Kidney epithelial cell (primary cell): ENCODE results near the gene SLX4IP. TPM values are rescaled to one million over a fixed set of nuclear protein-coding genes. Genes with fewer than 3 reads are reported as not detected.

Source experiments
- DNase-seq: peaks from one replicate; pipeline ENCODE4 v3.0.0-alpha.2; 2010; ENCODE audit warnings: low read depth
- H3K27me3 ChIP-seq: 2 replicates; pipeline ENCODE4 v1.6.0; 2011; ENCODE audit warnings: low read length; ENCODE audit not compliant: control insufficient read depth, insufficient read depth
- H3K36me3 ChIP-seq: 2 replicates; pipeline ENCODE4 v1.5.1; 2011; ENCODE audit warnings: low read length; ENCODE audit not compliant: control insufficient read depth, insufficient read depth
- H3K4me3 ChIP-seq: 2 replicates; pipeline ENCODE4 v1.5.1; 2011; ENCODE audit warnings: low read depth, mild to moderate bottlenecking, control low read depth, low read length
- total RNA-seq: library from RNA; depleted of rRNA; stranded (reverse); fragments of >200 nt; gene quantifications from 2 replicates; pipeline ENCODE4 v1.2.3, GENCODE V29; 2015
- TF ChIP-seq, protein P1 (sequence below): IDR thresholded peaks from 2 replicates; pipeline ENCODE4 v1.5.1; 2011; ENCODE audit warnings: mild to moderate bottlenecking, moderate library complexity, low read length, control low read depth, inconsistent platforms; ENCODE audit not compliant: insufficient read depth, poor library complexity, severe bottlenecking

Gene SLX4IP
- total RNA-seq, 1 donor from 2014 or later: 5.8 TPM

DNA sequence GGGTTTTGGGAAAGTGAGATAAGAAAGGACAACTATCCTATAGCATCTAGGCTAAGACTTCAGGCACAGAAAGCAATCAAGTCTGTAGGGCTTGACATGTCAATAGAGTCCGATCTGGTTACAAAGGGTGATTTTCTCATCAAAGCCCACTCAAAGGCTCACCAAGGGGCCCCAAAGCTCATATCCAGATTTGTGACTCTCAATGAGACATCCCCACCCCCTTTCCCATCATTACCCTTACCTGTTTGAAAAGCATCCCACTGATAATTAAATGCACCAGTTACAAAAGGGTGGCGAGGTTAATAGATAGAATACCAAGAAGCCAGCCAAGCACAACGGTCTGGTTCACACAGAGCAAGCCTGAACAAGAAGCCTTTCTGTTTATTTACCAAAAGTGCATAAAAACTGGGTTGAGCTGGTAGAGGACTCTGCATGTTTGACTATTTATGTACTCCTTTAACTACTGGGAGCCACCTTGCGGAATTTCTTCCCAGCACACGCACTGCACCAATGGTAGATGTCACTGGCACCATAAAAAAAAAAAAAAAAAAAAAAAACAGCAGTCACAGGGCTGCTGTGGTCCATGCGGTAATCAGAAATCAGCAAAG, 232.6 kb downstream of the SLX4IP start:
- DNase-seq: no peak
- Histone ChIP-seq H3K27me3 (no peaks in the 10 kb centered on the region), H3K4me3 (no peak overlapping the region), H3K36me3 (no peaks in the 10 kb centered on the region)
- TF ChIP-seq, protein P1, sequence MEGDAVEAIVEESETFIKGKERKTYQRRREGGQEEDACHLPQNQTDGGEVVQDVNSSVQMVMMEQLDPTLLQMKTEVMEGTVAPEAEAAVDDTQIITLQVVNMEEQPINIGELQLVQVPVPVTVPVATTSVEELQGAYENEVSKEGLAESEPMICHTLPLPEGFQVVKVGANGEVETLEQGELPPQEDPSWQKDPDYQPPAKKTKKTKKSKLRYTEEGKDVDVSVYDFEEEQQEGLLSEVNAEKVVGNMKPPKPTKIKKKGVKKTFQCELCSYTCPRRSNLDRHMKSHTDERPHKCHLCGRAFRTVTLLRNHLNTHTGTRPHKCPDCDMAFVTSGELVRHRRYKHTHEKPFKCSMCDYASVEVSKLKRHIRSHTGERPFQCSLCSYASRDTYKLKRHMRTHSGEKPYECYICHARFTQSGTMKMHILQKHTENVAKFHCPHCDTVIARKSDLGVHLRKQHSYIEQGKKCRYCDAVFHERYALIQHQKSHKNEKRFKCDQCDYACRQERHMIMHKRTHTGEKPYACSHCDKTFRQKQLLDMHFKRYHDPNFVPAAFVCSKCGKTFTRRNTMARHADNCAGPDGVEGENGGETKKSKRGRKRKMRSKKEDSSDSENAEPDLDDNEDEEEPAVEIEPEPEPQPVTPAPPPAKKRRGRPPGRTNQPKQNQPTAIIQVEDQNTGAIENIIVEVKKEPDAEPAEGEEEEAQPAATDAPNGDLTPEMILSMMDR: peak; percentile 30

DNA sequence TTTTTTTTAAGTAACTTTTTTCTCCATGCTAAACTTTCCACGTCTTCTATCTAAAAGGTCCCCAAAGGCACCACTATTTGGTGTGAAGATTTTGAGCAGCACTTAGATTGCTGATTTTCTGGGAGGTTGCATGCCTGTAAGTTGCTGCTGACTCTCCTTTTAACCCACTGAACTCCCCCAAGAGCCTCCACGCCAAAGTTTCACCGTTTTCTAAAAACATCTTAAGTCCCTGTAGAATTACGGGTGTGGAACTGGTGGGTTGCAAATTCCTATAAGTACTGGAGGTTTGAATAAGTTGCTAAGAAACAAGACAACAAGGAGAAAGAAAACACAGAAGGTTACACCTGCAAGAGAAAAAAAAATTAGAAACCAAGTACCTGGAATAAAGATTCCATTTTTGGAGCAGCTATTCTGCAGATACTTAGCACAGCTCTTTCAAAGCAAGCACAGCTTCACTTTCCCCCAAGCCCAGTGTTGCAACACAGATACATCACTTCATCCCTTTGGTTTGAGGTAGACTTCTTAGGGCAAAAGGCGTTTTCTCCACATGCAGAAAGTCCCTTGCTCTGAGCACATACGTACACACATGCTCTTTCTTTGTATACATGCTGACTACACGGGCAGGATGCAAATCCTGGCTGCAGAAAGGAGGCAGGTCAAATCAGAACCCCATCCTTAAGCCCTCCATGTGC, 233.7 kb downstream of the SLX4IP start:
- DNase-seq: no peak
- Histone ChIP-seq H3K4me3 (peak overlapping the region; percentile 15), H3K27me3 (no peaks in the 10 kb centered on the region), H3K36me3 (no peaks in the 10 kb centered on the region)
- TF ChIP-seq, protein P1: no peak

DNA sequence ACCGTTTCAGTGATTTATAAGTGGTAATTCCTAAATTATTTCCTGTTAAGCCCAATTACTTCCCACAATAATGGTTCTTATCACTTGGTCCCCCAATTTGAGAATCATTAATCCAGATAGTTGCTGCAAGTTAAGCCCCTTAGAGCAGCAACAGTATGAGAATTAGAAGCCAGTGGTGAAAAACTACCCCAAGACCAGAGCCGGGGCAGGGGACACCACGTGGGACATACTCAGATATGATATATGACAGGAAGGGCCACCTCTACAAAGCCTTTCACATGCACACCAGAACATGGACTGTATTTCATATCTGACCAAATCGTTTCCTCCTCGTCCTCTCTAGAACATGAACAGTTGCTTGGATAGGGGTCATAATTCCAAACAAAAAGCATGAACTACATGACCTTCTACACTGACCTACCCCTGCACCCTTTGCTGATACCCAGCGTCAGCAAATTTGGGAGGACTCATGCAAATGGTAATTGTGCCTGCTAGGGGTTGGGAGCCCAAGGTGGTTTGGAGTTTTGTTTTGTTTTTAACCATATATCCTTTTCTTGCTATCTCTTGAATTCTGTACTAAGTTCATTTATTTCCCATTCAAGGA, 234.8 kb downstream of the SLX4IP start:
- TF ChIP-seq, protein P1: no peak
- H3K4me3 ChIP-seq: peak overlapping the region; percentile 74
- H3K36me3 ChIP-seq: no peaks in the 10 kb centered on the region

DNA sequence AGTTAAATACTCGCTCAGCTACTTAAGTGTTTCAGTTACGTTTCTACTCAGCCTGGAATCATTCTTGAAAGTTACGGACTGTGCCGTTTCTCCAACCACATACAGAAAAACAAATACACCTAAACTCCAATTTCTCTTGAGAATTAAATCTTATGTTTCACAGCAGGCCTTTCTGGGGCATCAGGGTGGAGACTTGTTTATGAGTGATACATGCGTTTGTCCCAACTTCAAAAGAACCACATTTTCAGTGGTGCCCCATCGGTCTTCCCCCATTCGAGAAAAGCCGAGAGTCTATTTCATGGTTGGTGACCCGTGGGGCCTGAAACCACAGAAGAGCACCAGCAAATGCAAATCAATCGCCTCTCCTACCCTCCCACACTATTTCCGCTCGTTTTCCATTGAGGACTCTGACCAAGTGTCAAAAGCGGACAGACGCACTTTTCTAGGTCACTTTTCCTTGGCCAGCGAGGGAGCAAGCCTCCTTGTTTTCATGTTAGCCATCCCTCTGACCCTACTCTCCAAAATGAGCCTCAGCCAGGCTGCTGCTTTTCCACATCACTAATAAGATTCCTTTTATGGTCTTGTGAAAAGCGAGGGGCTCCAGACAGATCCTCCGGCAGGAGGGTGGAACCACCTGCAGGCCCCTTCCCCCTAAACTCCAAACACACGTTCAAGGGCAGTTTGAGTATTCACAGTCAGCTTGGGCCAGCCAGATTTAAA, 235.6 kb downstream of the SLX4IP start:
- no peaks in the 10 kb centered on the region for H3K36me3 ChIP-seq
- TF ChIP-seq, protein P1: no peak
- DNase-seq: no peak
- H3K4me3 ChIP-seq: peak overlapping the region; percentile 74
- H3K27me3 ChIP-seq: no peaks in the 10 kb centered on the region

More for the DNA sequence above, 234.8 kb downstream of the SLX4IP start:
- no peak for DNase-seq
- H3K27me3 ChIP-seq: no peaks in the 10 kb centered on the region

DNA sequence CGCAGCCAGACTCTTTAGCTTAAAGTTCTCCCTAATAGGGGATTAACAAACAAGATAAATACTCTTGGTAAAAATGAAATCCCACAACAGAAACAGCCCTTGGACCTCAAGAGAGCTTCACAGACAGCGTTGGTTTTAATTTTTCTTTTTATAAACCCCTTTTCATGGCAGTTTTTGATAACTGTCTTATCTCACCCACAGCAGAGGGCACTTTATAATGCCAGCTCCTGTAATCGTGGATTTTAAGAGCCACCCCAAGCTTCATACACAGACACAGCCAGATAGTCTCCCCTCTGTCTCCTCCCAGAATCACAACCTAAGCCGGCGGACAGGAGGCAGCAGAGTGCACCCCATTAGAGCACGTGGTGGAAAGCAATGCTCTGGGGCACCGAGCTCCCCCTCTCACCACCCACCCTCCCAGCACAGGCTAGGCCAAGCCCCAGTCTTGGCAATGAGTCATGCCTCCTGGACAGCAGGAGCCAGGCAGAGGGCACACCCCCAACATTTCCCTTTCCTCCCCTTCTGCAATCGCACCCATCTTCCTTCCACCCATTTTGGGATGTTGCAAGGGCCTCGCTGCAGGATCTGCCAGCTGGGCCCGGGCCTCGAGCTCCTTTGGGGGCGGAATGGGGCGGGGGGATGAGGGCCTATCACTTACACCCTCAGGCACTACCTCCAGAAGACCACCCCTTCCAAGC, 236.3 kb downstream of the SLX4IP start:
- TF ChIP-seq, protein P1: peak; percentile 64
- Histone ChIP-seq H3K36me3 (no peaks in the 10 kb centered on the region), H3K4me3 (peak overlapping the region; percentile 74), H3K27me3 (no peaks in the 10 kb centered on the region)
- peak; percentile 78 for DNase-seq
